Measurements from ENCODE around the gene LRMDA.

- TF ChIP-seq ZNF518A (tag by site-specific recombination; conservative IDR thresholded peaks at IDR 0.05; ENCODE audit: low read depth) = no peak
- no peak for TF ChIP-seq ZBTB1 (tag by site-specific recombination; IDR thresholded peaks at IDR 0.05)
- TF ChIP-seq ZEB2 (tag by site-specific recombination; IDR thresholded peaks at IDR 0.05) = no peak
- TF ChIP-seq ZNF704 (tag by site-specific recombination; IDR thresholded peaks at IDR 0.05) = no peak
Measured at GRCh38 chr10:76557366-76557765, 1125.9 kb downstream of the LRMDA start.
